ENCODE measurements around the gene QRICH1. TPM values are rescaled to one million over a fixed set of nuclear protein-coding genes. Genes with fewer than 3 reads are reported as not detected.

The QRICH1 gene
- total RNA-seq, 1 experiment from 2014 or later = 87.5 TPM

GRCh38 chr3:49104427-49105291 is 10.8 kb upstream of the QRICH1 start, which contains the start of gene QARS1:
Gene QARS1 (minus strand): TSS chr3:49104757. CDS start chr3:49104733, 24 bp downstream.
- Histone ChIP-seq H3F3A (ENCODE audit: insufficient read depth, low read depth) (no peaks in the 10 kb centered on the region; the same call in 1 of the 2 replicates), H3K4me2 (peak within 1 kb of the TSS; percentile 93), H2AFZ (peak within 1 kb of the TSS; percentile 96), H3K36me3 (ENCODE audit: low read depth) (peaks cover 5% of the 10 kb centered on the region; the same call in 1 of the 2 replicates), H3K79me2 (ENCODE audit: low read depth) (peaks cover 16% of the 10 kb centered on the region), H4K20me1 (ENCODE audit: insufficient read depth) (no peaks in the 10 kb centered on the region), H3K27me3 (ENCODE audit: insufficient read depth, low read depth) (no peaks in the 10 kb centered on the region), H3K27ac (peak within 1 kb of the TSS; percentile 58), H3K9me3 (ENCODE audit: insufficient read depth, low read depth) (no peaks in the 10 kb centered on the region), H3K4me1 (replicated peaks; ENCODE audit: insufficient read depth) (peaks cover 5% of the 10 kb centered on the region), H3K4me3 (peak within 1 kb of the TSS; percentile 96), H3K9me2 (ENCODE audit: insufficient read depth) (no peaks in the 10 kb centered on the region)
- CTCF ChIA-PET = interaction anchor here (0.9 kb wide), 1 partner anchor 11 kb away, joined by 4 read pairs; the partner anchor contains the start of gene QRICH1
- TF ChIP-seq CTCF (conservative IDR thresholded peaks at IDR 0.05) (no peak), EZH2 (IDR thresholded peaks at IDR 0.05; ENCODE audit: low read depth) (no peak)
- DNase-seq = peak; percentile 88 to 93
- POLR2A ChIA-PET (ENCODE audit: unreplicated experiment) = interaction anchor here (0.6 kb wide), 3 partner anchors 11 to 28 kb away, joined by 3 to 7 read pairs (median 6); partner anchors contain the start of genes QRICH1 and USP19
- intact Hi-C loops (cut with micrococcal nuclease; ENCODE audit: unreplicated experiment) = loop anchor here (1.0 kb wide), 1 partner anchor 10 kb away; the partner anchor contains the start of gene QRICH1
- BruUV-seq (replicated peaks) = no TSS peak

GRCh38 chr3:49104052-49104426 is 10.2 kb upstream of the QRICH1 start:
- peak overlapping the region; percentile 93 for H3K4me2 ChIP-seq
- no TSS peak for BruUV-seq (replicated peaks)
- peak overlapping the region; percentile 96 for H2AFZ ChIP-seq
- H3K4me3 ChIP-seq = peak overlapping the region; percentile 96
- no peak for DNase-seq
- no peaks in the 10 kb centered on the region for H3K9me3 ChIP-seq (ENCODE audit: insufficient read depth, low read depth)
- H3F3A ChIP-seq (ENCODE audit: insufficient read depth, low read depth) = no peaks in the 10 kb centered on the region; the same call in 1 of the 2 replicates
- POLR2A ChIA-PET (ENCODE audit: unreplicated experiment) = interaction anchor here (0.6 kb wide), 3 partner anchors 10 to 28 kb away, joined by 3 to 7 read pairs (median 6); partner anchors contain the start of genes QRICH1 and USP19
- H3K27ac ChIP-seq = no peak overlapping the region
- H4K20me1 ChIP-seq (ENCODE audit: insufficient read depth) = no peaks in the 10 kb centered on the region
- CTCF ChIA-PET = interaction anchor here (0.9 kb wide), 1 partner anchor 10 kb away, joined by 4 read pairs; the partner anchor contains the start of gene QRICH1
- TF ChIP-seq EZH2 (IDR thresholded peaks at IDR 0.05; ENCODE audit: low read depth) = no peak
- no peak for TF ChIP-seq CTCF (conservative IDR thresholded peaks at IDR 0.05)
- H3K36me3 ChIP-seq (ENCODE audit: low read depth) = peaks cover 5% of the 10 kb centered on the region; the same call in 1 of the 2 replicates
- peaks cover 16% of the 10 kb centered on the region for H3K79me2 ChIP-seq (ENCODE audit: low read depth)
- intact Hi-C loops (cut with micrococcal nuclease; ENCODE audit: unreplicated experiment) = loop anchor here (1.0 kb wide), 1 partner anchor 10 kb away; the partner anchor contains the start of gene QRICH1
- H3K4me1 ChIP-seq (replicated peaks; ENCODE audit: insufficient read depth) = peaks cover 5% of the 10 kb centered on the region
- H3K27me3 ChIP-seq (ENCODE audit: insufficient read depth, low read depth) = no peaks in the 10 kb centered on the region
- H3K9me2 ChIP-seq (ENCODE audit: insufficient read depth) = no peaks in the 10 kb centered on the region

- Histone ChIP-seq H3K27me3 (ENCODE audit: insufficient read depth, low read depth) (no peaks in the 10 kb centered on the region), H2AFZ (no peak overlapping the region), H3K9me2 (ENCODE audit: insufficient read depth) (no peaks in the 10 kb centered on the region), H3F3A (ENCODE audit: insufficient read depth, low read depth) (peaks cover 7% of the 10 kb centered on the region; the same call in 1 of the 2 replicates), H3K4me2 (no peak overlapping the region), H3K36me3 (ENCODE audit: low read depth) (peaks cover 5% of the 10 kb centered on the region; the same call in 1 of the 2 replicates), H3K79me2 (ENCODE audit: low read depth) (peaks cover 16% of the 10 kb centered on the region), H4K20me1 (ENCODE audit: insufficient read depth) (no peaks in the 10 kb centered on the region), H3K9me3 (ENCODE audit: insufficient read depth, low read depth) (no peaks in the 10 kb centered on the region), H3K4me3 (no peak overlapping the region), H3K4me1 (replicated peaks; ENCODE audit: insufficient read depth) (peaks cover 5% of the 10 kb centered on the region), H3K27ac (no peak overlapping the region)
- DNase-seq = no peak
- POLR2A ChIA-PET (ENCODE audit: unreplicated experiment) = no interaction called here
- intact Hi-C loops (cut with micrococcal nuclease; ENCODE audit: unreplicated experiment) = no loop called here
- BruUV-seq (replicated peaks) = no TSS peak
- TF ChIP-seq EZH2 (IDR thresholded peaks at IDR 0.05; ENCODE audit: low read depth) (no peak), CTCF (conservative IDR thresholded peaks at IDR 0.05) (no peak)
- CTCF ChIA-PET = no interaction called here
These were observed 6.3 kb upstream of the QRICH1 start for GRCh38 chr3:49100046-49100615.
